Stromal cell of bone marrow (primary cell): ENCODE measurements around the gene DOK1.

ENCODE experiments used
- DNase-seq: peaks from one replicate; pipeline ENCODE4 v3.0.0-alpha.2; 2012; ENCODE audit warnings: low read depth

The DOK1 gene

DNA sequence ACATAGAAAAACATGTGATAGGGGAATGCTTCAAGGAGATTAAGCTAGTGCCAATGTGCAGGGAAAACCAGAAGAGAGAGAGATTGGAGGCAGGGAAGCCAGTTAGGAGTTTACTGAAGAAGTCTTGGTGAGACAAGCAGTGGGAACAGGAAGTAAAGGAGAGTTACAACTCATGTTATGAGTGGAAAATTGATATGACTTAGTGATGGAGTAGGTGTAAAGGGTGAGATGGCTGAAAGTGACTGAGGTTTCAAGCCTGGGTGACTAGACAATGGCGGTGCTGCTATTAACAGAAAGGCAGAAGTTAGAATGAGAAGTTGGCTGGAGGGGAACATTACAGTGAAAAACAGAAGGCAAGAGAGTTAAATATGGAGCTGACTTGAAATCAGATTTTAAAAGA is 16.5 kb downstream of the DOK1 start:
- DNase-seq, result no peak

DNA sequence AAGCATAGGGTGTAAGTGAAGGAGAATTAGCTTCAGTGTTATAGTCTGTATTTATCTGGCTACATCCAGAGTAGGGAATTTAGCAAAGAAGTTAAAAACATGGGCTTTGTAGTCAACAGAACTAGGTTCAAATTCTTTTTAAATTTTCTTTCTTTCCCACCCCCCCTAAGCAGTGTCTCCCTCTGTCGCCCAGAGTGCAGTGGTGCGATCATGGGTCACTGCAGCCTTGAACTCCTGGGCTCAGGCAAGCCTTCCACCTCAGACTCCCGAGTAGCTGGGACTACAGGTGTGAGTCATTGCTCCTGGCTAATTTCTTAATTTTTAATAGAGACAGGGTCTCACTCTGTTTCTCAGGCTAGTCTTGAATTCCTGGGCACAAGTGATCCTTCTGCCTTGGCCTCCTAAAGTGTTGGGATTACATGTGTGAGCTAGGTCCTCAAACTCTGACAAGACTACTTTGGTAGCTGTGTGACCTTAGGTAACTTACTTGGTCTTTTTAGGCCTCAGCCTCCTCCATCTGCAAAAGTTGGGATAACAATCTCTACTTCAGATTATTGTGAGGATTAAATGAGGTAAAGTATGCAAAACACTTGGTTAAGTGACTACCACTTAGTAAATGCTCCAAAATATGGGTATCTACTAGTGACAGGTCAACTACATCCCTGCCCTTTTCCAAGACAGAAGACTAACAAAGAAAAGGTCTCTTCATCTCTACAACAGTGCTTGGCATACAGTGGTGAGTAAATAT is 17.8 kb downstream of the DOK1 start:
- no peak for DNase-seq

DNA sequence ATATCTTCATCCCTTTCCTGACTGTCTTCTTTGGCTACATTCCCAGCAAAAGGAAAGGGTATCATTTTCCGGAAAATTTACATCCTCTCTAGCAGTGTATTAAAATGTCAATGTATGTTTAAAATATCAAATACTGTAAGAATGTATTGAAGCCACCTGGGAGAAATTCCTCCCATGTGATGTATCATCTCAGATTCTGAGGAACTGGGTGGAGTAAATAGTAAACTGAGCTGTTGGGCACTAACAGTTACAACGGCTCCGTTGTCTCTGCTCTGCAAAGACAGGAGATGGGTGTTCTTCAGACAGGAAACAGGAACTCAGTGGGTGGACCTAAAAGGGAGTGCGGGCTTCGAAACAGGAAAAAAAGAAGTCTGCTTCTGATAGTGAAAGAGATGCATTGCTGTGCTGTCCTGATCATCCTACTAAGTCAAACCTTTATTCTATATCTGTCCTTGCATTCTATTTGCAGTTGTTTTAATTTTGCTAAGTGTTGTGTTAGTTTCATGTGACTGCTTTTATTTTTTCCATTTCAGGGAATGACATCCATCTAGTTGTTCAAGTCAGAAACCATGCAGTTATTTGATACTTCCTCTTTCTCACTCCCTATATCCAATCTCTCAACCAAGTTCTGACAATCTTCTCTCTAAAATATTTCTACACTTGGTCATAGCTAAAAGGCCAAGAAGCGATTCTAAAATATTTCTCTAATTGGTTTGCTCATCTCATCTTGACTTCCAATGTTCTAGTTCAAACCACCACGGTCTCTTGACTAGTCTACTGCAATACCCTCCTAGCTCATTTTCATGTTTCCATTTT is 19.4 kb downstream of the DOK1 start:
- DNase-seq, result no peak

DNA sequence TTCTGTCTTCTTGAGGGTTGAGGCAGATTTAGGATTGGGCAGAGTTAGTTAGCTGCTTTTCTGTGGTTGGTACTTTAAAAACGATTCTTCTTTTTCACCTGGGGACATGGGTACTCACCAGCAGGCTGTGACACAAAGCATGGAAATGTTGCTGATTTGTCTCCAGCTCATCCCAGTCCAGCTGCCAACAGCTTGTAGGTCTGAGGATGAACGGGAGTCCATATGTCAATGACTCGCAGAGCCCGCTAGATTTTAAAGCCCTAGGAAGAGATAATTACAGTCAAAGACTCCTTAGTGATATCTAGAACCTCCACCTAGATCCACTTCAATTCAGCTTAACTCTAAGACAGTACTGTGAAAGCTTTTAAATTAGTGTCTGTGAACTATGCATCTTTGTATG is 20.8 kb downstream of the DOK1 start:
- DNase-seq, result no peak

DNA sequence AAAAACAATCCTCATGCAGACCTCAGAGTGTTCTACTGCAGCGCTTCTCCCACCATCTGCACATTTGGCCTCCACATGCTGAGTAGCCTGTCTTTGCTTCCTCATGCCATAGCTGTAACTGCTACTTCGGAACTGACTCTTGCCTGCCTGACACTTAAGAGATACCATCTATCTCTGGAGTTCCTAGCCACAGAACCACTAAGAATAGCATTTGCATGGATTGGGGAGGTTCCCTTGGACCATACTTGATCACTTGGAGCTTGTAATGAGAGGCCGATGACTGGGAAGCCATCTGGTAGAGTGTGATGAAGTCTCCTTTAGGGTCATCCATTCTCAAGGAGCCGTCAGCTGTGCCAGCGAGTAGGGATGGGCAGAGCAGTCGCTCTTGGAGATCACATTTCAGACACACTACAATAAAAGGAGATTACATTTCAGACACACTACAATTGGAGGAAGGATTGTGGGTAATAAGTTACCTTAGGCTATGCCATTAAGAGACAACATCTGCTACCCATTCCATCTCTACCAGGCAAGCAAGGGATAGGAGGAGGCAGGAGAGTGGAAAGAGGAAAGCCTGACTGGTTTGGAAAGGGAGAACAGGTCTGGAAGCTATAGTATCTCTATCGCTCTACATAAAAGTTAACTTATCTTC is 21.8 kb downstream of the DOK1 start:
- no peak for DNase-seq

DNA sequence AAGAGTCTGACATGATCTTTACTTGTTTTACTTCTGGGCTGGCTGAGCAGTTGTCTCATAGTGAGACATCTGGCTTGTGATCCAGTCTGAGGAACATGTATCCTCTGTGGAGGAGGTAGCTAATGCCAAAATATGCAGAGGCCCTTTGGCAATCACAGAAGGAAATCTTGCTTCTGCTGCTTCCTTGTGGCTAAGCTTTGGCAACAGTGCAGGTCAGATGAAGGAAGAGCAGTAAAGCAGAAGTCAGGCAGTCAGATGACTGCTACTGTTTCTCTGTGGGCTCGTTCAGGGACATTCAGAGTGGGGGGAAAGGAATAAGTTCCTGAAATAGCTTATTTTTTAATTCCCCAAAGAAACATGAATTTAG is 22.3 kb downstream of the DOK1 start:
- DNase-seq, result peak; percentile 93

DNA sequence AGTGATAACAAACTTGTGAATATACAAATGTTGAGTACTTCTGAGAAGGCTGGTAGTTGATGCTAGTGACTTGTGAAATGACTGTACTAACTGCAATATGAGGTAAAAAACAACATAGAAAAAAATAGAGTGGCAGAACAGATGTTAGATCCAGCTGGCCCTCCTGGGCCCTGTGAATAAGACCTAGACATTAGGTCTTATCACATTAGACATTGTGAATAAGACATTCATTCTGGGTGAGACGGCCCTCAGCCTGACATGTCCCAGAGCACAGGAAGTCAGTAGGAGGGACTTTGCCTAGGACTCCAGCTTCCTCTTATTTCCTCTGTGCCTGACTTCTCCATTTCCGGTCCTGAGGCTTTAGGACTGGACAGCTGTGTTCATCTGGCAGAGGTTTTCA is 22.9 kb downstream of the DOK1 start:
- no peak for DNase-seq

DNA sequence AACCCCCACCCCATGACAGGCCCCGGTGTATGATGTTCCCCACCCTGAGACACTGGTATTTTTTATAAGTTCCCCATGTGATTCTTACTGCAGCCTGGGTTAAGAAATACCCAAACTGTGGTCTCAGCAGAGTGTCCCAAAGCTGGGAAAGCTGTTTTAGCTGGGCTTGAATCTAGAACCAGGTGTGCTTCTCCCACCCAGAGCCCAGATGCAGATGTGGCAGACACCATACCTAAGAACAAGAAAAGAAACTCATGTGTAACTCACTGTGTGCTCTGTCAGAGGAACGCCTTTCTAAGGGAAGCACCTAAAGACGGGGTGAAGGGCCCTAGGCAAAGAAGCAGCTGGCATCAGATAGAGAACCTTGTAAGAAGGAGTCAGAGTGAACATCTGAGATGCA is 23.9 kb downstream of the DOK1 start:
- DNase-seq, result no peak

DNA sequence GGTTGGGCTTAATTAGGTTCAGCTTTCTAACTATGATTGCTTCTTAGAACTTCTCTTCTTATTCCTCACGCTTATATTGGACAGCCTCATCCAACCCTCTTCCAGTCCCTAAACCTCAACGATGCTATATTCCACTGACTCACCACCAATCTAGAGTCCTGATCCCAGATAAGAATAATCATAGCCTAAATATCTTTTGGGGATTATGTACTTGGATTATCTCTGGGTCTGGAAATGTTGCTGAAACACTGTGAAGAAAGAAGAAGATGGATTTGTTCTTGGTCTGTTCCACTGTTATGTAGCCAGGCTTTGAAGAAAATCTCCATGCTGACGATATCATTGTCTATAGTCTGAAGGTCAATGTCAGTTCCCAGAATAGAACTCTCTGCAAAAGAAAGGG is 26.9 kb downstream of the DOK1 start:
- no peak for DNase-seq

DNA sequence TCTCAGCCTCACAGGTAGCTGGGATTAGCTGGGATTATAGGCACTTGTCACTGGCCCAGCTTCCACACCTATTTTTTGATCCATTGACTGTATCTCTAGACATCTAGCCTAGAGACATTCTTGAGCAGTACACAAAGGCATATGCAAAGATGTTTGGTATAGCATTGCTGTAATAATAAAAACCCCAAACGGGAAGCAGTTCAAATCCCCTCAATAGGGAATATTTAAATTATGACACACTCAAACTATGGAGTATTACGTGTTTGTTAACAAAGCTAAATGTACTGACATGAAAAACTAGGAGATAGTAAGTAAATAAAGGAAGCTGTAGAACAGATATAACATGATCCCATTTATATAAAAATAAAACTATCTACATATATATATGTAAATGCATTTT is 27.7 kb downstream of the DOK1 start:
- DNase-seq, result no peak

DNA sequence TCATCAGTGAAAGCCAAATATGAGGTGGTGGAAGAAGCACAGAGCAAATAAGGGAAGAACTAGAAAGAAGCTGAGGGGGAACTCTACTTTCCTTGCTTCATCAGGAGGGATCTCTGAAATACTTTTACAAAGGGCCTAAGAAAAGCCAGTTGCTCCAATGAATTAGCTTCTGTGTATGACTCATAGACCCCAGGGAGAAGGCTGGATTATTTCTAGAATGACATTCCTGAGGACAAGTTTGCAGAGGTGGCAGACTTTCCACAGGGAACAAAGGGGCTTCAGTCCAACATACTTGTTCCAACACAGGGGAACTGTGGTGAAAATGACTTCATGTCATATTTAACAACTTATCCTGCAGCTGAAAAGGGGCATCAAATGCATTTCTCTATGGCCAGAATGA is 29.0 kb downstream of the DOK1 start:
- DNase-seq, result no peak

DNA sequence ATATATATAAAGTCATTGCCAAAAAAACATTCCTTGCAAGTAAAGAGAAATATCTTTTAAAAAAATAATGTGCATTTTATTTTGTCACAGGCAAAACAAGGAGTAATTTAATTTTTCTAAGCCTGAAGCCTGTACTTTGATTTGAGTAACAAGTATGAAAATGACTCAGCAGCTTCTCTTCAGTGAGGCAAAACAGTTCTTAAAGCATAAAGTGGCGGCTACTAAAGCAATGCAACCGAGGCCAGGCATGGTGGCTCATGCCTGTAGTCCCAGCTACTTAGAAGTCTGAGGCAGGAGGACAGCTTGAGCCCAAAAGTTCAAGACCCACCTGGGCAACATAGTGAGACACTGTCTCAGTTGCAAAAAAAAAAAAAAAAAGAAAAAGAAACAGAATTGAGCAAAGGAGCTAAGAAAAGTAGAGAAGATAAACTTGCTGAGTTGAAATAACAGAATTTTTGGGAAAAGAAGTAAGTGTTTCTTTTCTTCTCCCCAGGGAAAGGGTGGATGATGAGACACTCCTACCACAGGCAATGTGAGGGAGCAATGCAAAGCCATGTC is 29.6 kb downstream of the DOK1 start:
- no peak for DNase-seq

DNA sequence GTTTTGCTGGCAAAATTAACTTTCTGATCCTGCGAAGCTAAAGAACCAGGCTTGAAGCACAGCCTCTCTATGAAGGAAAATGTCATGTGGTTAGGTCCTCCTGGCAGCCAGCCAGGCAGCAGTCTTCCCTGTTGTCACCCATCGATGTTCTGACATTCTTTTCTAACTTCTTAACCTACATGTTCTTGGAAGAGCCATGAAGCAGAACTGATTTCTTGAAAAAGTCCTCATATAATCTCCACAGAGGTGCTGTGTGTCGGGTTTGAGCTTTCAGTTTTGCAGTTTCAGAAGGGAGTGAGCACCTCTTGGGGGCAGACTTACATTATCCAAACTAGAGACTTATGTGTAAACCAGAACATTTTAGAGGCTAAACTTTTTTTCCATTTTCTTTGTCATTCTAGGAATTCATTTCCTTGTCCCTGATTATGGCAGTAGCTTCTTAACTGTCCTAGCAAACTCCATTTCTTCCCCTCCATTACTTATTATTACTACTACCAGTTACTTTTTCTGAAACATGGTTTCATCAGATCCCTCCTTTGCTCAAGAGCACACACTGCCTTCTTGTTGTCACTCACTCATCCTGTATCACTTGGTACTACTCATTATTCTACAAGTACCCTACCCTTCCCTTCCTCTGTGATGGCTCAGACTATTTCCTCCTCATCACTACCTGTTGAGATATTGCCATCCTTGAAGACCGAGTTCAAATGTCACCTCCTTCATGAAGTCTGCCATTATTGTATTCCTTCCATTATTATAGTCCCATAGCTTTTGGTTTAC is 31.1 kb downstream of the DOK1 start:
- DNase-seq, result no peak

DNA sequence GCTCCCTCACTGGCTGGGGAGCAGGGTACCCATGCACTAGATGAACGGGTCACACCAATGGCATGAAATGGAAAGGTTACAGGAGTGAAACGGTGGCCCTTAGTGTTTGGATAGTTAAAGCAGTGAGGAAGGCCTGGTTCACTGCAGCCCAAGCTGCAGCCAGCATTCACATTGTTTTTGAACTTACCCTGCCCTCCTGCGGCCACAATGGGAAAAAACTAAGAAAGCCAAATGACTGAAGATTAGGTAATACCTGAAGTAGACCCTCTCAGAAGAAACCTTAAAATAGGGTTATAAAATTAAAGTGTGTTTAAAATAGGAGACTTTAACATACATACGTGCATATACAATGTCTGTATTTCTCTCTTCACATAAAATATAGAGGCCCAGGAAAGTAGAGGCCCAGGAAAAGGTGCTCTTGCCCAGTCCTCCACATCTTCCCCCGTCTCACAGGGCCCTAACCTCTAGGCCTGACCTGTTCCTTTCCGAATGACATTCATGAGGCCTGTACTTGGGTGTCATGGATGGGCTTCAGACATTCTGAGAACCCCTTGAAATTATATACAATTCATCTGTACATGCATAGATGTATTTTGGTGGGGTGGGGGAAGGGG is 33.3 kb downstream of the DOK1 start:
- no peak for DNase-seq

DNA sequence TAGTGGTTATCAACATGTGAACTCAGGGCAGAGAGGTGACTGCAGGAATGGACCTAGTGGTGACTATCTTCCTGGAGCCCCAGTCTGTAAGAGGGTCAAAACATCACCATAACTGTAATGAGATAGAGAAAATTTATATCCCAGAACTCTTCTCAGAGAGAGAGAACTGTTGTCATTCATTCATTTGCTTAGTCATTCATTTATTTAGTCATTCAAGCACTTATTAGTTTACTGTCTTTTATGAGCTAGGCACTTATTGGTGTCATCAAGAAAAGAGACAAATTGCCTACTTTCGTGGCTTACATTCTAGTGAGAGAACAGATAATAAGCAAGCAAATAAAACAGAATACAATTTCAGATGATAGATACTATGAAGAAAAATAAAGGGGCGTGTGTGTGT is 34.1 kb downstream of the DOK1 start:
- DNase-seq, result no peak

DNA sequence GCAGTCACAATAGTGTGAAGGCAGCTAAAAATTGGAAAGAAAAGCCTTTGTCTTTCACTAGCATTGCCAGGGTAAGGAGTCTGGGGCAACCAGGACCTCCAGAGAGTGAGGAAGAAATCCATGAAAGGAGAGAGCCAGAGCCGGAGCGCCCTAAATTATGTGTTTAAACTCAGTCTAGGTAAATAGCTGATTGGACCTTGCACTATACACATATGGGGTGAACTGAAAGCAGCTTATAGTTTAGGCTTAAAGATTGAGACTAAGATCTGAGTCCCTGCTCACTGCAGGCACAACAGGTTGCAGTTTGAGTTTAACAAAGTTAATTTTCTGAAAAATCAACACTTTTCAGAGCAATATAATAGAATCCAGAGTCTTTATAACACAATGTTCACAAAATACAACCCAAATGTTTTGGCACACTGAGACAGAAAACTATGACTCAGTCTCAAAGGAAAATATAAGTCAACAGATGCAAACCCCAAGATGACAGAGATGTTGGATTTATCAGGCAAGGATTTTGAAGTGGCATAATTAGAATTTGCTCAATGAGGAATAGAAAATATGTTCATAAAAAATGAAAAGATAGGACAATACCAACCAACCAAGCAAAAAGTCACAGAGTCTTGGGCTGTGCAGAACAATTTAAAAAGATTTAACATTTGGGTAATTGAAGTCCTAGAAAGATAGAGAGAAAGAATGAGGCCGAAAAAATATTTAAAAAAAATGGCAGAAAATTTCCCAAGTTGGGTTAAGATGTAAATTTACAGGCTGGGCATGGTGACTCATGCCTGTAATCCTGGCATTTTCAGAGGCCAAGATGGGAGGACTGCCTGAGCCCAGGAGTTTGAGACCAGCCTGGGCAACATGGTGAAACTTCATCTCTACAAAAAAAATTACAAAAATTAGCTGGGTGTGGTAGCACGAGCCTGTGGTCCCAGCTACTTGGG is 39.6 kb downstream of the DOK1 start:
- peak; percentile 52 for DNase-seq

DNA sequence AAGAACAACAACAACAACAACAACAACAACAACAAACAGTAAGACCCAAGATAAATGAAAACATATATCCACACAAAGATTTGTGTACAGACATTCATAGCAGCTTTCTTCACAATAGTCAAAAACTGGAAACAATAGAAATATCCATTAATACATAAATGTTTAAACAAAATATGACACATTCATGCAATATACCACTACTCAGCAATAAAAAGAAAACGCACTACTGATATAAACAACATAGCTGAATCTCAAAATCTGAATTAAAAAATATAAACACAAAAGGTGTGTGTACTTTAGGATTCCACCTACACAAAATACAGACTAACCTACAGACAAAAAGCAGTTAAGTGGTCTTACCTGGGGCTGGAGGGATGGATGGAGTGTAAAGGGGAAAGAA is 42.1 kb downstream of the DOK1 start:
- DNase-seq, result no peak

DNA sequence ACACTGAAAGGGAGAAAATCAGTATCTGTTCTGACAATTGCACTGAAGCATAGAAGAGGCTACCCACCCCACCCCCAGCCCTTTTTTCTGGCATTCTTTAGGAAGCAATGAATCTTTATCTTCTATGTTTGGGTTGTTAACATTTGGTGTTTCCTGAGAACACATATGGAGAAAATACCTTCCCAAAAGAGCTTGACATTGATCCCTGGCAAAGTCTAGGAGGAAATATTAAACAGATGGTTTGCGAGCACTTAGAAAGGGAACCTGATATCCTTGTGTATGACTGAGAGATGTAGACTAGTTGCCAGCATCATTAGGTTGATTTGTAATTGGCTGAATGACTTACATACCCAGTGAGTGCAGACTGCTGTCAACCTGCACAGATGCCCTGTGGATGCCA is 42.9 kb downstream of the DOK1 start:
- no peak for DNase-seq

DNA sequence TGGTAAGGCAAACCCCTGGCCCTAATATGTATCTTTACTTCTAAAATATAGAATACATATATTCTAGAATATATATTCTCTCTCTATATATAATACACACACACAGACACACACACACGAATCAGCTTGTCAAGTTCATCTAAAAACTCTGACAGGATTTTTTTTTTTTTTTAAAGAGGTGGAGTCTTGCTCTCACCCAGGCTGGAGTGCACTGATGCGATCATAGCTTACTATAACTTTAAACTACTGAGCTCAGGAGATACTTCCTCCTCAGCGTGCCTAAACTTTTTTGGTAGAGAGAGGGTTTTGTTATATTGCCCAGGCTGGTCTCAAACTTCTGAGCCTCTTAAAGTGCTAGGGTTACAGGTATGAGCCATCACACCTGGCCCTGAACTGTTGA is 45.2 kb downstream of the DOK1 start:
- no peak for DNase-seq

DNA sequence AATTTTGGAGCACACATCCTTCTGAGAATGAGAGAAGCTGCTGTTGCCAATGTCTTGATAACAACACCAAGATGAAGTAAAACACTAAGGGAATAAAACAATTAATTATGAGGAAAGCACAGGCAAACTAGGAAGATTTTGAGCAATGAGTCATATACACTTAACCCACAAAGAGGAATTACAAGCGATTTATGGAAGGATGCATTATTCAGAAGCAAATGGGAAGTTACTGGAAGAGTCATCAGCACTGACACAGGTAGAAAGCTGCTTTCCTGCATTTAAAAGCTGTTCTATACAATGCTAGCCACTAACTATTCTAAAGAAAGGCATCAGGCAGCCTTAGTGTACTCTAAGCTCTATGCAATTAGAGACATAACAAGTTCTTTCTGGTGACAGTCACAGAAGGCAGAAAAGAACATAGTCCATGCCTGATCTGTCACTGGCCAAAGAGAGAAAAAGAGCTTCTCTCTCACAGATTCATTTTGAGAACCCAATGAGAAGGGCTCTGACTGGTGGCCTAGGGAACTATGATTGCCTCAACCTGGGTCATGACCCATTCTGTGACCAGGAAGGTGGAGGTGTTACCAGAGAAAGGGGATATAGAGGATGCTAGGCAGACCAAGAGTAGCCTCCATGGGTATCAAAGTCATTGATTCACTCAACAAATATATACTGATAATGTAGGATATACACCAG is 48.2 kb downstream of the DOK1 start:
- DNase-seq, result peak; percentile 54
